Medulla oblongata (tissue), 1 donor: ENCODE measurements around the gene TMEM135.

Experiments
- DNase-seq: peaks from one replicate; pipeline ENCODE4 v3.0.0-alpha.2; 2015; ENCODE audit errors: extremely low spot score

The TMEM135 gene

GRCh38 chr11:87301785-87302540 is 264.2 kb downstream of the TMEM135 start:
- no peak for DNase-seq

GRCh38 chr11:87304412-87304811 is 266.7 kb downstream of the TMEM135 start:
- no peak for DNase-seq

- DNase-seq: no peak
Measured at GRCh38 chr11:87306262-87306851, 268.6 kb downstream of the TMEM135 start.

GRCh38 chr11:87307101-87307500 is 269.4 kb downstream of the TMEM135 start:
- DNase-seq: no peak

GRCh38 chr11:87315229-87315628 is 277.5 kb downstream of the TMEM135 start:
- no peak for DNase-seq

- DNase-seq: no peak
Measured at GRCh38 chr11:87316491-87316890, 278.8 kb downstream of the TMEM135 start.

- DNase-seq: no peak
Measured at GRCh38 chr11:87317441-87317840, 279.7 kb downstream of the TMEM135 start.

- DNase-seq: no peak
Measured at GRCh38 chr11:87320123-87320522, 282.4 kb downstream of the TMEM135 start.

GRCh38 chr11:87322568-87322967 is 284.8 kb downstream of the TMEM135 start:
- no peak for DNase-seq

GRCh38 chr11:87323899-87324298 is 286.2 kb downstream of the TMEM135 start:
- no peak for DNase-seq

GRCh38 chr11:87324817-87325489 is 287.2 kb downstream of the TMEM135 start:
- DNase-seq: no peak

GRCh38 chr11:87325490-87325872 is 287.7 kb downstream of the TMEM135 start:
- DNase-seq: no peak

GRCh38 chr11:87326594-87326993 is 288.9 kb downstream of the TMEM135 start:
- no peak for DNase-seq

GRCh38 chr11:87329172-87329571 is 291.4 kb downstream of the TMEM135 start:
- DNase-seq: no peak

GRCh38 chr11:87330187-87330601 is 292.5 kb downstream of the TMEM135 start:
- no peak for DNase-seq

- no peak for DNase-seq
Measured at GRCh38 chr11:87331273-87331672, 293.5 kb downstream of the TMEM135 start.

- DNase-seq: no peak
Measured at GRCh38 chr11:87338046-87338639, 300.4 kb downstream of the TMEM135 start.

GRCh38 chr11:87339416-87339815 is 301.7 kb downstream of the TMEM135 start:
- no peak for DNase-seq

GRCh38 chr11:87347441-87347840 is 309.7 kb downstream of the TMEM135 start:
- no peak for DNase-seq

- DNase-seq: no peak
Measured at GRCh38 chr11:87347854-87348253, 310.1 kb downstream of the TMEM135 start.

GRCh38 chr11:87351676-87352075 is 313.9 kb downstream of the TMEM135 start:
- peak; percentile 4 for DNase-seq
